ENCODE measurements around the gene CD74. TPM values are rescaled to one million over a fixed set of nuclear protein-coding genes. Genes with fewer than 3 reads are reported as not detected.
A peak's percentile ranks its signal among the peaks of the same experiment; 100 is the strongest.

The CD74 gene
- total RNA-seq, 1 donor from 2014 or later = 1.3 TPM

GRCh38 chr5:150397782-150398721 is 14.7 kb downstream of the CD74 start:
- no peak for DNase-seq (ENCODE audit: low read depth)

DNA sequence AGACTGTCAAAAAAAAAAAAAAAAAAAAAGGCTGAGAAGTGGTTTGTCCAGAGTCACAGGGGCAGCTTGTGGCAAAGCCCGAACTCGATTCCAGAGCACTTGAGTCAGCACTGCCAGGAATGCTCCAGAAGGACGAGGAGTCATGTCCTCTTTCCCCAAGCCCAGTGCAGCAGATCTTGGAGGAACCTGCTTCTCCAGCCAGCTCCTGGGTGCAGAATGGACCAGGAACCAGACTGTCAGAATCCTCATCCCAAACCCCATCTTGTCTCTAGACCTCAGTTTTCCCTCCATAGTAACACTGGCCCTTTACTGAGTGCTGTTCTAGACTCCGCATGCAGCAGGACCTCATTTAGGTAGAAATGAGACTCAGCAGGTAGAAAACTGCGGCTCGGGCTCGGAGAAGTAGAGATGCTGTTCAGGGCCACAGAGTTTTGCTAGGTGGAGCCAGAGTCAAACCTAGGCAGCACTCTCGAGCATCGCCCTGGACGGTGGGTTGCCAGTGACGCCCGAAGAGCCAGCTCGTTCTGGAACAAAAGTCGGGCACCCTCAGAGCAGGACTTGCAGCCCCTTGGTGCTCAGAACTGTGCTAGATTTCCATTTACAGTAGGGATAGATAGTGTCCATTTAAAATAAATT is 15.4 kb downstream of the CD74 start:
- no peak for DNase-seq (ENCODE audit: low read depth)

DNA sequence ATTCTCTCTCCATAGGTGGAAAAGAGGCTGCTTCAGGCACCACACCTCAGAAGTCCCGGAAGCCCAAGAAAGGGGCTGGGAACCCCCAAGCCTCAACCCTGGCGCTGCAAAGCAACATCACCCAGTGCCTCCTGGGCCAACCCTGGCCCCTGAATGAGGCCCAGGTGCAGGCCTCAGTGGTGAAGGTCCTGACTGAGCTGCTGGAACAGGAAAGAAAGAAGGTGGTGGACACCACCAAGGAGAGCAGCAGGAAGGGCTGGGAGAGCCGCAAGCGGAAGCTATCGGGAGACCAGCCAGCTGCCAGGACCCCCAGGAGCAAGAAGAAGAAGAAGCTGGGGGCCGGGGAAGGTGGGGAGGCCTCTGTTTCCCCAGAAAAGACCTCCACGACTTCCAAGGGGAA is 16.4 kb downstream of the CD74 start:
- no peak for DNase-seq (ENCODE audit: low read depth)

DNA sequence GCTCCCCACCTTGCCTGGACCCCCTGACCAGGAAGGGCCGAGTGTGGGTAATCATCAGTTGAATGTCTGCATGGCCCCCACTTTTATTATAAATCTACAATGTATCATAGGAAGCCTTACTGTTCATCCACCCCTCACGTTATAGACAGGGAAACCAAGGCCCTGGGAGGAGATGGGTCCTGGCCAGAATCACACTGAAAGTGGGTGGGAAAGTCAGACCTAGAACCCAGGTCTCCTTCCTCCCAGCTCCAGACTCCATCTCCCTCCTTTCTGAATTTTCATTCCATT is 17.1 kb downstream of the CD74 start:
- DNase-seq (ENCODE audit: low read depth) = no peak

DNA sequence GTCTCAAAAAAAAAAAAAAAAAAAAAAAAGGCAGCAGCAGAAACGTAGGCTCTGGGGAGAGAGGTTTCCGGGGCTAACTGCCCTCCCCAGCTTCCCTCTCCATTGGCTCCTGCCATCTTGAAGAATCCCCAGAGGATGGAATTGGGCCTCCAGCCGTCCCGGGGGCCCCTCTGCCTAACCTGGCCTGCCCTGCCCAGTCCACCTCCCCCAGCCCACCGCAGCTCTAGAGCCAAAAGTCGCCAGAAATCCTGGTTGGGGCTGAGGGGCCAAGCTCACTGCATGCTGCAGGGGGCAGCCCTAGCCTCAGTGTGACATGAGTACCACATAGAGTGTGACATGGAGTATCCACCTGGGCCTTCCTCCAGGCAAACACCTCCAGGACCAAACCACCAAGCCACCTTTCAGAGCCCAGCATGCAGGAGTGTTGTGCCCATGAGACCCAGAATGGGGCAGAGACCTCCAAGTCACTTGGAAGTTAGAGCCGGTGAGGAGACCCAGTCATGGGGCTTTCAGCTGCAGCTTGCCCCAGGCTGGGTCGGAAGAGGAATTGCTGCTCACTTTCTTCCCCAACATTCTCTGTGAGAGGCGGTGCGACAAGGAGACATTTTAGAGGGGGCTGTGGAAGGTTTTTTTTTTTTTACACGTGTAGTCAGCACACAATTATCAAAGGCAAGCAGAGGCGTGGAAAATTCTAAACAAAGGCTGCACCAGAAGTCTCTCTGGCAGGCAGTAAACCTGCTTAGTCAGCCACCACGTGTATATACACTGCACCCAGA is 17.6 kb downstream of the CD74 start:
- no peak for DNase-seq (ENCODE audit: low read depth)

GRCh38 chr5:150394131-150394530 is 18.6 kb downstream of the CD74 start:
- no peak for DNase-seq (ENCODE audit: low read depth)

DNA sequence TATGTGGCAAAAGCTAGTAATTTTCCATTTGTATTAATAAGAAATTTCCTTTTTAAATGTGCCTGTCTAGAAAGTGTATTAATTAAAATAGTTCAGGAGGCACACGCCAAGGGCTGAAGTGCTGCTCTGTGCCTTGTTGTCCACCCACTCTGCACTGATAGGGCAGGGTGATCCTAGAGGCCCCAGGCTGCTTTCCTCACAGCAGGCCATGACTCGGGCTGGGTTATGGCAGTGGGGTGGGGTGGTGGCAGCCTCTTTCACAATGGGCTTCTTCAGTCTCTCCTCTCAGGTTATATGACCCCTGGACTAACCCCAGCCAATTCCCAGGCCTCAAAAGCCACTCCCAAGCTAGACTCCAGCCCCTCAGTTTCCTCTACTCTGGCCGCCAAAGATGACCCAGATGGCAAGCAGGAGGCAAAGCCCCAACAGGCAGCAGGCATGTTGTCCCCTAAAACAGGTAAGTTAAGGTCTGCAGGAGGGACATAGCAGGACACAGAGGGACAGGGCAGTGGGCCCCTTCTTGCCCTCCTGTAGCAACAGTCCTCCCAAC is 19.5 kb downstream of the CD74 start:
- DNase-seq (ENCODE audit: low read depth) = no peak

- no peak for DNase-seq (ENCODE audit: low read depth)
These were observed 20.0 kb downstream of the CD74 start for GRCh38 chr5:150392680-150393079.

GRCh38 chr5:150391986-150392385 is 20.7 kb downstream of the CD74 start:
- no peak for DNase-seq (ENCODE audit: low read depth)

DNA sequence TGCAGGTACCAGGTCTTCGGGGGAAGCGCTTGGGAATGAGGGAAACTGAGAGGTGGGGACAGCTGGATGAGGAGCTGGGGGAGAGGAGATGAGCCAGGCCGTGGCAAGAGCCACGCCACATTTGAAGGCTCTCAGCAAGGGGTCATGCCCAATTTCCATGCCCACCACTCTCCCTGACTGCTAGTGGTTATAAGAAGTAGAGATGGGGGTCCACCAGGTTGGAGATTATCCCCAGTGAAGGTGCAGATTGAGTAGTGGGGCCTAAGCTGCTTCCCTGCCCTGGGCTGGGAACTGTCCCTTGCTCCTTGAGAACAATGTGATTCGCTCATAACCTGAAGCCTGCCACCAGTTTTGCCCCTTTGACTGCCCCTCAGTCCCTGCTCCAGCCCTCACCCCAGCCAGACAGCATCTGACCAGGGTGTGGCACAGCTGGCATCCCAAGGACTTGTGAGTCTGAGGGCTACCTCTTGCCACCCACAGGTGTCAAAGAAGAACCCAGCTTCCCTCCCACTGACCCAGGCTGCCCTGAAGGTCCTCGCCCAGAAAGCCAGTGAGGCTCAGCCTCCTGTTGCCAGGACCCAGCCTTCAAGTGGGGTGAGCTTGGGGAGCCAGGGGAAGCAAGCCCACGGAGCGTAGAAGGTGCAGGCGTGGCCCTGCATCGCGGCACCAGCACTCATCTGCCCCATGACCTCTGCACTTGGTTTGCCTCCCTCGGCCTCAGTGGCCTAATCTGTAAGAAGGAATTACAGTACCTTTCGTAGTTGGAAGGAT is 21.5 kb downstream of the CD74 start:
- DNase-seq (ENCODE audit: low read depth) = no peak

GRCh38 chr5:150389531-150390266 is 23.0 kb downstream of the CD74 start:
- no peak for DNase-seq (ENCODE audit: low read depth)

- no peak for DNase-seq (ENCODE audit: low read depth)
These were observed 26.5 kb downstream of the CD74 start for GRCh38 chr5:150386024-150386855.

- no peak for DNase-seq (ENCODE audit: low read depth)
These were observed 28.0 kb downstream of the CD74 start for GRCh38 chr5:150384701-150385100.

DNA sequence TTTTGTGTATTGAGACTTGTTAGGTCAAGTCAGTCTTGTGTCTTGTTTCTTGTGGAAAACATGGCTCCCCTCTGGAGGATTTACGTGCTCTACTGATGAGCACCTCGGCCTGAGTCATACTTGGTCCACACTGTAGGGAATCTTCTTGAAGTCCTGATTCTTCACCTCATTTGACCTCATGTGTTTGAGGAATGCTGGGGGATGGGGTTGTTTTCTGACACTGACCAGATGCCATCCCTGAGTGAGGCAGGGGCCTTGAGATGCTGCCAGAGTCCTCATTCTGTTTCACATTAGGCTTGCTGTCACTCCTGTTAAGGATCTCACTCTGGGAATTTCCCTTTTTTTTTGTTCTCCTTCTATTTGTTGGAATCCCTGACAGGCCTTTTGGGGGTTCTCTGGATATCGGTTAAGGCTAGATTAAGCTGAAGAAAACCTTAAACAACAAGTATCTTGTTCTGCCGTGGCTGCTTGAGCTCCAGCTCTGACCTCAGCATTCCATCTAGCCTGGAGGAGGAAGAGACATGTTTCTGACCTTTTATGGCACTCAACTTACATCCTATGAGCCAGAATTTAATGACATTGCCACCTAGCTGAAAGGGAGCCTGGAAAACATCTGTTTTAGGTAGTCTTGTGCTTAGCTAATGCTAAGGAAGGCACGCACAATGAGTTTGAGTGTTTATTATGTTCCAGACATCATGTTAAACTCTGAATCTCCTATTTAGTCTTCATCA is 34.6 kb downstream of the CD74 start:
- peak; percentile 87 for DNase-seq (ENCODE audit: low read depth)

DNA sequence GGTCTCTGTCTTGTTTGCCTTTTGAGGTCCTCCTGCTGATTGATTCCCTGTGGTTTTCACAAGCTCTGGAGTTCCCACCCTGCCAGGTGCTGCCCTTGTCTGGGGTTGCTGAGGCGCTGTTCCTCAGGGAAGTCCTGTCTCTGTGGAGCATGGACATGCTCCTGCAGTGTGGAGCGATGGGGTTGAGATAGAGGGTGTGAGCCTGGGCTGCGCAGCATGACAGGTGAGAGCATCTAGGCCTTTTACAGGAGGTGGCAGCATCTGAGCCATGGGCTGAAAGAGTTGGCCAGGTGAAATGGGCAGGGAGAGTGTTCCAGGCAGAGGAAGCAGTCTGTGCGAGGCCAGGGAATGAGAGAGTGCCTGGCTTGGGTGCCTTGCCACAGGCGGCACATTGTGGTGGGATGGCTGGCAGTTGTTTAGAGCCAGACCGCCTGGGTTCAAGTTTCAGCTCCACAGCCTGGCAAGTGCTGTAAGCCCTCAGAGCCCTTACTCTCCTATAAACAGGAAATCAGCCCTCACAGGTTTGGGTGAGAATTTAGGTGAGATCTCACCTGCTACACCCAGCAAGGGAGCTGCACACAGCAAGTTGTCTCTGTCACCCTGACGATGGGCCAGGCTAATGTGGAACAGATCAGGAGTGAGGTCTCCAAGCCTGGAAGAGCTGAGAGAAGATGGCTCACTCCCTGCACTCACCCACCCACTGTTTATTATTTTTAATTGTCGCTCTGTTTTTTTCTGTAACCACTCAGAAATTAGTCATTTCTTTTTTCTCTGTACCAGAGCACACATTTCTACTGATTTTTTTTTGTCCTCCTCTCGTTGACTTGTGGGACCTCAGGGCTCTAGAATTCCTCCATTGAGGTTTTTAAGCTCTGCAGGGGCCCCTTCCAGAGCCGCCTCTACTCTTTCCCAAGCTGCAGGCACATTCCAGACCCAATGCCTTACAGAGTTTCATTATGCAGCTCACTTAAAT is 35.6 kb downstream of the CD74 start:
- peak; percentile 48 for DNase-seq (ENCODE audit: low read depth)

DNA sequence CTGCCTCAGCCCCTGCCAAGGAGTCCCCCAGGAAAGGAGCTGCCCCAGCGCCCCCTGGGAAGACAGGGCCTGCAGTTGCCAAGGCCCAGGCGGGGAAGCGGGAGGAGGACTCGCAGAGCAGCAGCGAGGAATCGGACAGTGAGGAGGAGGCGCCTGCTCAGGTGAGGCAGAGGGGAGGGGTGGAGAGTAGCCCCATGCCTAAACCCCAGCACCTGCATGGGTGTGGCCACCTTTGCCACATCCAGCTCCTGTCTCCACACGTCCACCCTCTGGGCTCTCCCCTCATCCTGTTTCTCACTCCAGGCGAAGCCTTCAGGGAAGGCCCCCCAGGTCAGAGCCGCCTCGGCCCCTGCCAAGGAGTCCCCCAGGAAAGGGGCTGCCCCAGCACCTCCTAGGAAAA is 38.1 kb downstream of the CD74 start:
- no peak for DNase-seq (ENCODE audit: low read depth)

DNA sequence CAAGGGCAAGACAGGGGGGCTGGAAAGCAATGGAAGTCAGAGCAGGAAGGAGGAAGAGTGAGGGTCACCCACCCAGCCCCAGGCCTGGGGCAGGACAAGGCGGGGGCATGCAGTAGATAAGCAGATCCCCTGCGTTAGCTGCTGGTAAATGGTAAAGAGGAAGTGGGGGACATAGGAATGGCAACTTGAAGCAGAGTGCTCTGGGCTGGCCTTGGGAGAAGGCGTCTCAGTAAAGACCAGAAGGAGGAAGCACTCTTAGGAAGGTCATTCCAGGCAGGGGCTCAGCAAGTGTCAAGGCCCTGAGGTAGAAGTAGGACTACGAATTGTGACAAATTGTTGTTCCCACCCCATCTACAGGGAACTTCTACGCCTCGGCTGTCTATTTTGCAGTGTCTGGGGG is 40.1 kb downstream of the CD74 start:
- no peak for DNase-seq (ENCODE audit: low read depth)

DNA sequence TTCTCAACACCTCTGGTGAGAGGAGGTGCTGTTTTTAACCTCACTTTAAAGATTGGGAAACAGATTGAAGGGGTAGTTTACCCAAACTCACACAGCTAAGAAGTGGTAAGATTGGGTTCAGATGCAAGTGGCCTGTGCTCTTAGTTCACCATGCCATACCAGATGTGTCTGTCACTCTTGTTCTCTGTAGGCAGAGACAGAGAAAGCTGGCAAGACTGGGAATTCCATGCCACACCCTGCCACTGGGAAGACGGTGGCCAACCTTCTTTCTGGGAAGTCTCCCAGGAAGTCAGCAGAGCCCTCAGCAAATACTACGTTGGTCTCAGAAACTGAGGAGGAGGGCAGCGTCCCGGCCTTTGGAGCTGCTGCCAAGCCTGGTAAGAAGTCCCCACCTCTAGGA is 44.2 kb downstream of the CD74 start:
- peak; percentile 94 for DNase-seq (ENCODE audit: low read depth)
